ENCODE results near the gene ACTR10. TPM values are rescaled to one million over a fixed set of nuclear protein-coding genes. Genes with fewer than 3 reads are reported as not detected.

The ACTR10 gene
- total and polyA plus RNA-seq, 7 donors: 41.2 to 69.0 (median 57.3) TPM

GRCh38 chr14:58191763-58192601, 8.0 kb upstream of the ACTR10 start:
- no peak for ATAC-seq
- no peak for DNase-seq
- H3K9me3 ChIP-seq: no peaks in the 10 kb centered on the region
- H3K4me1 ChIP-seq: no peaks in the 10 kb centered on the region
- no peak overlapping the region for H3K4me3 ChIP-seq
- H3K27me3 ChIP-seq (ENCODE audit: insufficient read depth in 3 of 3, low read length in 2 of 3): no peaks in the 10 kb centered on the region
- WGBS, 3 donors: 62 to 63% (median 62%) methylated on average over 3 of the region's 3 CpGs
- H3K36me3 ChIP-seq (ENCODE audit: insufficient read depth in 1 of 2, low read depth in 1 of 2): no peaks in the 10 kb centered on the region
- TF ChIP-seq, protein P1, sequence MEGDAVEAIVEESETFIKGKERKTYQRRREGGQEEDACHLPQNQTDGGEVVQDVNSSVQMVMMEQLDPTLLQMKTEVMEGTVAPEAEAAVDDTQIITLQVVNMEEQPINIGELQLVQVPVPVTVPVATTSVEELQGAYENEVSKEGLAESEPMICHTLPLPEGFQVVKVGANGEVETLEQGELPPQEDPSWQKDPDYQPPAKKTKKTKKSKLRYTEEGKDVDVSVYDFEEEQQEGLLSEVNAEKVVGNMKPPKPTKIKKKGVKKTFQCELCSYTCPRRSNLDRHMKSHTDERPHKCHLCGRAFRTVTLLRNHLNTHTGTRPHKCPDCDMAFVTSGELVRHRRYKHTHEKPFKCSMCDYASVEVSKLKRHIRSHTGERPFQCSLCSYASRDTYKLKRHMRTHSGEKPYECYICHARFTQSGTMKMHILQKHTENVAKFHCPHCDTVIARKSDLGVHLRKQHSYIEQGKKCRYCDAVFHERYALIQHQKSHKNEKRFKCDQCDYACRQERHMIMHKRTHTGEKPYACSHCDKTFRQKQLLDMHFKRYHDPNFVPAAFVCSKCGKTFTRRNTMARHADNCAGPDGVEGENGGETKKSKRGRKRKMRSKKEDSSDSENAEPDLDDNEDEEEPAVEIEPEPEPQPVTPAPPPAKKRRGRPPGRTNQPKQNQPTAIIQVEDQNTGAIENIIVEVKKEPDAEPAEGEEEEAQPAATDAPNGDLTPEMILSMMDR (IDR thresholded peaks at IDR 0.05): no peak
- H3K27ac ChIP-seq: no peak overlapping the region
- intact Hi-C loops (cut with DNase I): loop anchor here in 1 of 2 donors (1.0 kb wide), 1 partner anchor 21 kb away; no protein-coding TSS in a partner anchor

DNA sequence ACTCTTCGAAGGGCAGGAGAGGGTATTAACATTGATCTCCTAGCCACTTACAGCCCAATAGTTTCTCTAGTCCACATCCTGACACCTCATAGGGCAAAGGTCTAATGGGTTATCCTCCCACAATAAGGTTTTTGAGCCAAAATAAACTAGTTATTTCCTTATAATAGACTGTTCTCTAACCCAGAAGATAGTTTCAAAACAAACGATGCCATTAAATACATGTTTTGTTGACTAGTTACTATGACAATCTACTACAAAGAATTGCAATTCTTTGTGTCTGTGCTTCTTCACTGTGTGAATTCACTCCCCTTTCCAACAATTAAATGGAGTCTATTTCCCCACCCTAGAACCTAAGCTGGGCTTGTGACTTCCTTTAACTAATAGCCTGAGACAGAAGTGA, 6.4 kb upstream of the ACTR10 start:
- H3K9me3 ChIP-seq: no peaks in the 10 kb centered on the region
- TF ChIP-seq, protein P1 (IDR thresholded peaks at IDR 0.05): no peak
- H3K27ac ChIP-seq: no peak overlapping the region
- no peaks in the 10 kb centered on the region for H3K27me3 ChIP-seq (ENCODE audit: insufficient read depth in 3 of 3, low read length in 2 of 3)
- no peaks in the 10 kb centered on the region for H3K36me3 ChIP-seq (ENCODE audit: insufficient read depth in 1 of 2, low read depth in 1 of 2)
- 63 to 75% (median 72%) methylated on average over 2 of the region's 2 CpGs for WGBS, 3 donors
- H3K4me3 ChIP-seq: no peak overlapping the region
- H3K4me1 ChIP-seq: no peaks in the 10 kb centered on the region
- ATAC-seq: no peak
- intact Hi-C loops (cut with DNase I): no loop called here
- DNase-seq: no peak

GRCh38 chr14:58196198-58196597, 3.8 kb upstream of the ACTR10 start:
- H3K36me3 ChIP-seq (ENCODE audit: insufficient read depth in 1 of 2, low read depth in 1 of 2): no peaks in the 10 kb centered on the region
- no peak overlapping the region for H3K4me3 ChIP-seq
- intact Hi-C loops (cut with DNase I): no loop called here
- ATAC-seq (no peak), DNase-seq (no peak)
- H3K27ac ChIP-seq: no peak overlapping the region
- H3K27me3 ChIP-seq (ENCODE audit: insufficient read depth in 3 of 3, low read length in 2 of 3): no peaks in the 10 kb centered on the region
- 90 to 97% (median 94%) methylated on average over 1 of the region's 1 CpG for WGBS, 3 donors
- TF ChIP-seq, protein P1 (IDR thresholded peaks at IDR 0.05): no peak
- no peaks in the 10 kb centered on the region for H3K9me3 ChIP-seq
- H3K4me1 ChIP-seq: peaks cover 4% of the 10 kb centered on the region

DNA sequence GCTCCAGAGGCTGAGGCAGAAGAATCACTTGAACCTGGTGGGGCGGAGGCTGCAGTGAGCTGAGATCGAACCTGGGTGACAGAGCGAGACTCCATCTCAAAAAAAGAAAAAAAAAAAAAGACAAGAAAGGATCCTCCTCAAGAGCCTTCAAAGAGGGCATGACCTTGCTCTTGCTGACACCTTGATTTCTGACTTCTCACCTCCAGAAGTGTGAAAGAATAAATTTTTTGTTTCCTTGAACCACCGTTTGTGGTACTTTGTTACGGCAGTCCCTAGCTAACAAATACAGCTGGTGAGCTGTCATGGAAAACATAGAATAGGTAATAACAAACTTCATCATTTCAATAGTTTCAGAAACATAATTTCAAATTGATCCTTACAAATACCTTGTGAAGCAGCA, 1.9 kb upstream of the ACTR10 start:
- H3K27me3 ChIP-seq (ENCODE audit: insufficient read depth in 3 of 3, low read length in 2 of 3): no peaks in the 10 kb centered on the region
- no peak for ATAC-seq
- no peak overlapping the region for H3K4me3 ChIP-seq
- no peak overlapping the region for H3K27ac ChIP-seq
- peaks cover 7% of the 10 kb centered on the region for H3K4me1 ChIP-seq
- intact Hi-C loops (cut with DNase I): no loop called here
- TF ChIP-seq, protein P1 (IDR thresholded peaks at IDR 0.05): no peak
- 96 to 99% (median 97%) methylated on average over 5 of the region's 5 CpGs for WGBS, 3 donors
- H3K36me3 ChIP-seq (ENCODE audit: insufficient read depth in 1 of 2, low read depth in 1 of 2): peaks cover 0 to 4% of the 10 kb centered on the region in 2 donors
- no peaks in the 10 kb centered on the region for H3K9me3 ChIP-seq
- no peak for DNase-seq
